Endothelial cell (in vitro differentiated cells): Measurements from ENCODE around the gene WDFY4. TPM values are rescaled to one million over a fixed set of nuclear protein-coding genes. Genes with fewer than 3 reads are reported as not detected.

Experiments
- DNase-seq: peaks from one replicate; pipeline ENCODE4 v3.0.0; 2021; ENCODE audit warnings: low spot score
- H3K27ac Mint-ChIP-seq: one replicate; pipeline ENCODE4 v1.8.0; 2021; ENCODE audit warnings: mixed read lengths, inconsistent platforms; ENCODE audit not compliant: unreplicated experiment
- H3K27me3 Mint-ChIP-seq: one replicate; pipeline ENCODE4 v1.8.0; 2021; ENCODE audit warnings: mild to moderate bottlenecking, moderate library complexity, mixed read lengths, inconsistent platforms; ENCODE audit not compliant: unreplicated experiment
- H3K36me3 Mint-ChIP-seq: one replicate; pipeline ENCODE4 v1.8.0; 2021; ENCODE audit warnings: mild to moderate bottlenecking, low read depth, mixed read lengths, inconsistent platforms; ENCODE audit not compliant: unreplicated experiment
- H3K4me1 Mint-ChIP-seq: one replicate; pipeline ENCODE4 v1.8.0; 2021; ENCODE audit warnings: mild to moderate bottlenecking, mixed read lengths, inconsistent platforms; ENCODE audit not compliant: unreplicated experiment
- H3K4me3 Mint-ChIP-seq: one replicate; pipeline ENCODE4 v1.8.0; 2021; ENCODE audit warnings: mild to moderate bottlenecking, mixed read lengths, inconsistent platforms; ENCODE audit not compliant: unreplicated experiment
- H3K9me3 Mint-ChIP-seq: one replicate; pipeline ENCODE4 v1.8.0; 2021; ENCODE audit warnings: mixed read lengths, inconsistent platforms; ENCODE audit not compliant: unreplicated experiment
- total RNA-seq: library from RNA; stranded (reverse); fragmentation: NEBNext Ultra II Directional; extraction: Animal tissue kit (Norgen Biotek cat#: 25700); gene quantifications from one replicate; pipeline ENCODE4 v1.2.1, GENCODE V29; 2021; ENCODE audit not compliant: unreplicated experiment
- TF ChIP-seq, protein P1 (sequence below): fragments of 200-600 bp; sonication (generic); IDR thresholded peaks from one replicate; pipeline ENCODE4 v1.5.0; 2021; ENCODE audit warnings: antibody characterized with exemption; ENCODE audit not compliant: unreplicated experiment

Gene WDFY4
- total RNA-seq, 1 donor from 2014 or later: 0.54 TPM

DNA sequence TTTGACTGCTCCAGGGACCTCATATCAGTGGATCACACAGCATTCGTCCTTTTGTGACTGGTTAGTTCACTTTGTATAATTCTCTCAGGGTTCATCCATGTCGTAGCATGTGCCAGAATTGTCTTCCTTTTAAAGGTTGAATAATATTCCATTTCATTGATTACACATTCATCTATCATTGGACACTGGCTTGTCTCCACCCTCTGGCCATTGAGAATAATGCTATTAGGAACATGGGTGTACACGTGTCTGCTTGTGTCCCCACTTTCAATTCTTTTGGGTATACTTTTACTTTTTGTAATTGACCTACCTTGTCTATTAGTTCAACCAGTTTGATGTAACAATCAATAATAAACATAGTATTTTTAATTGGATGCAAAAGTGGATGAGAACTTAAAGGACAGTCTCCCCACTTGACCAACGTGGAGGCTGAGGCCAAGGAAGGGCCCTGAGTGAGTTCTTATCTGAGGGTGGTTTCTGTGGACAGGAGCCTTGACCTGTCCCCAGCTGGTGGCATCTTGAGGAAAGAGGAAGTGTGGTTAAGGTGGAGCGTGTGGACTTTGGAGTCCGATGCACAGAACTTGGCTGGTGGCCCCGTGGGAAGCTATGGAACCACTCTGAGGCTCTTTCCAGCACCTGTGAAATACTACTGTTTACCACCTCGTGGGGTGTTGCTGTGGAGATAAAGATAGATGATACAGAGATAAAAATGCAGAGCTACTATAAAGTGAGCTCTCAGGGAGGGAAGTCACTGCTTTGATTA lies 16.6 kb downstream of the WDFY4 start:
- TF ChIP-seq, protein P1, sequence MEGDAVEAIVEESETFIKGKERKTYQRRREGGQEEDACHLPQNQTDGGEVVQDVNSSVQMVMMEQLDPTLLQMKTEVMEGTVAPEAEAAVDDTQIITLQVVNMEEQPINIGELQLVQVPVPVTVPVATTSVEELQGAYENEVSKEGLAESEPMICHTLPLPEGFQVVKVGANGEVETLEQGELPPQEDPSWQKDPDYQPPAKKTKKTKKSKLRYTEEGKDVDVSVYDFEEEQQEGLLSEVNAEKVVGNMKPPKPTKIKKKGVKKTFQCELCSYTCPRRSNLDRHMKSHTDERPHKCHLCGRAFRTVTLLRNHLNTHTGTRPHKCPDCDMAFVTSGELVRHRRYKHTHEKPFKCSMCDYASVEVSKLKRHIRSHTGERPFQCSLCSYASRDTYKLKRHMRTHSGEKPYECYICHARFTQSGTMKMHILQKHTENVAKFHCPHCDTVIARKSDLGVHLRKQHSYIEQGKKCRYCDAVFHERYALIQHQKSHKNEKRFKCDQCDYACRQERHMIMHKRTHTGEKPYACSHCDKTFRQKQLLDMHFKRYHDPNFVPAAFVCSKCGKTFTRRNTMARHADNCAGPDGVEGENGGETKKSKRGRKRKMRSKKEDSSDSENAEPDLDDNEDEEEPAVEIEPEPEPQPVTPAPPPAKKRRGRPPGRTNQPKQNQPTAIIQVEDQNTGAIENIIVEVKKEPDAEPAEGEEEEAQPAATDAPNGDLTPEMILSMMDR: no peak
- Mint-ChIP-seq H3K4me3 (no peak overlapping the region), H3K27ac (no peak overlapping the region), H3K9me3 (no peaks in the 10 kb centered on the region), H3K4me1 (peaks cover 6% of the 10 kb centered on the region), H3K36me3 (peaks cover 4% of the 10 kb centered on the region), H3K27me3 (peaks cover 3% of the 10 kb centered on the region)
- no peak for DNase-seq

DNA sequence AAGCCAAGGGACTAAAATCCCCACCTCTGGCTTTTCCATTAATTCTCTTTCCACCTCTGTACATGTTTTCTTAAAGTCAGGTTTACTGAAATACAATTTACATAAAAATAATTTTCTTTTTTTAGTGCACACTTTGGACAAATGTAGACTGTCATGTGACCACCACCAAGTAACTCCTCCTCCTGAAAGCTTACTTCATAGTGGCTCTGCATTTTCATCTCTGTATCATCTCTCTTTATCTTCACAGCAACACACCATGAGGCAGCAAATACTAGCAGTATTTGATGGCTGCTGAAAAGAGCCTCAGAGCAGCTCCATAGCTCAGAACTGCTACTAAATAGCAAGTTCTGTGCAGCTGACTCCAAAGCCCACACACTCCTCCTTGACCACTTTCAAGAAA lies 17.3 kb downstream of the WDFY4 start:
- no peak overlapping the region for H3K27ac Mint-ChIP-seq
- DNase-seq: no peak
- H3K36me3 Mint-ChIP-seq: peaks cover 4% of the 10 kb centered on the region
- TF ChIP-seq, protein P1: no peak
- H3K4me1 Mint-ChIP-seq: peaks cover 6% of the 10 kb centered on the region
- no peaks in the 10 kb centered on the region for H3K9me3 Mint-ChIP-seq
- peaks cover 1% of the 10 kb centered on the region for H3K27me3 Mint-ChIP-seq
- H3K4me3 Mint-ChIP-seq: no peak overlapping the region

DNA sequence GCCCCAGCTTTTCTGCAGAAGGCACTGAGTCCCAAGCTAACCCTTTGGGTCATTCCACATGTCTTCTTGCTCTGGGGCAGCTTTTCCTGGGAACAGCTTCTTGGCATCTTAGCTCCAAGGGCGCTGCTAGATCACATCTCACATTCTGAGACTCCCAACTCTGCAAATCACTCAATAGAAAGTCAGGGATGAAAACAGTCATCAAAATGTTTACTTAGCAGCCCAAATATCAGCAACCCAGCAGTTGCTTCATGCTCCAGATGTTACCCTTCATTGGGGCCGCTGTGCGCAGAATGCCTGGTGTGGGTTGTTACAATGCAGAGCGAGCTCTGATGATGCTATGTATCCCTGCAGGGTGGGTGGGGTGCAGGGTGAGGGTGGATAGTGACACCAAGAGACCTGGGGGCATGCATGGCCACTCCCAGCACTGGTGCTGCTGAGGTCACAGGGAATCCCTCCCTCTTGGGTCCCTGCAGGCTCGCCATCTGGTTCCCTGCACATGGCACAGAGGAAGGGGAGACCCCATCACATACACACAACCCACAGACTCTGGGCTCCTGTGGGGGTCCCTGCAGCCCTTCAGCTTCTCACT lies 19.0 kb downstream of the WDFY4 start:
- Mint-ChIP-seq H3K27ac (no peak overlapping the region), H3K36me3 (no peaks in the 10 kb centered on the region), H3K4me3 (no peak overlapping the region), H3K9me3 (no peaks in the 10 kb centered on the region), H3K4me1 (no peaks in the 10 kb centered on the region), H3K27me3 (peaks cover 1% of the 10 kb centered on the region)
- TF ChIP-seq, protein P1: no peak
- no peak for DNase-seq

DNA sequence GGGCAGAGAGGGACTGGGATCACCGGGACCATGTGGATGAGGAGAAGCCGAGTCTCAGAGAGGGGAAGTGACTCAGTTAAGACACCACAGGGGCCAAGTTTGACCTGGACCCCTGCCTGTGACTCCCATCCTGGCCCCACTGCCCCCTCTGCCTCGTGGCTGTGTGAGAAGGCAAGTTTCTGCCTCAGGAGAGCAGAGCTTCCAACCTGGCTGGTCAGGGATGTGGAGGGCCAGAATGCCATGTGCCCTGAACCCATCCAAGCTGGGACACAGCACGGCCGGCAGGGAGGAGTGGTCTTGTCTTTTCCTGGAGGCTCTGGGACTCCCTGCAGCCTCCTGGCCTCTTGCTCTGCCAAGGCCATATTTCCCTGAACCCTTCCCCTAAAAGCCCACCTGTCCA lies 19.5 kb downstream of the WDFY4 start:
- Mint-ChIP-seq H3K27ac (no peak overlapping the region), H3K9me3 (no peaks in the 10 kb centered on the region), H3K4me1 (no peaks in the 10 kb centered on the region), H3K27me3 (peaks cover 1% of the 10 kb centered on the region), H3K36me3 (no peaks in the 10 kb centered on the region), H3K4me3 (no peak overlapping the region)
- TF ChIP-seq, protein P1: no peak
- DNase-seq: no peak

DNA sequence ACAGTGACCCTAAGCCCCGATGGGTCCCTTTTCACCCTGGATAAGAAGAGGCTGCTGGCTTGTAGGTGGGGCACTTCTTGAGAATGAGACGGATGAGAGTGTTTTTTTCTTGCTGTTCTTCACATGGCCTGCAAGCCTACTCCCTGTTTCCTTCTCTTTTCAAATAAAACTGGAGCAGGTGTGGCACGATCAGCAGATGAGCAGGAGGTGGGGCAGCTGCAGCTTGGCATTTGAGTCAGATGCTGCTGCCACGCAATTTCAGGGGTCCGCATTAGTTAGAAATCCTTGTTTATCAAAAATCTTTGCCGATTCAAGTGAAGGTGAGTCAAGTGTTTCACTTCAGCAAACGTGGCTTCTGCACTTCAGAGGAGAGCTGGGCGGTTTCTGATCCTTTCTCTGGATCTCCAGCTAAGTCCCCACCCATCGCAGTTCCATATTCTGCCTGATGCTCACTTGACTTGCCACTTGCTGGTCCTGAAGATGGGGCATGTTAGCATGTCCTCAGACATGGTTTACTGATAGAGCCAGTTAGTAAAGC lies 20.8 kb downstream of the WDFY4 start:
- TF ChIP-seq, protein P1: no peak
- Mint-ChIP-seq H3K36me3 (no peaks in the 10 kb centered on the region), H3K9me3 (no peaks in the 10 kb centered on the region), H3K27ac (no peak overlapping the region), H3K4me3 (no peak overlapping the region), H3K27me3 (peaks cover 1% of the 10 kb centered on the region), H3K4me1 (no peaks in the 10 kb centered on the region)
- DNase-seq: no peak
